ENCODE results near the gene ATP6V0C. TPM values are rescaled to one million over a fixed set of nuclear protein-coding genes. Genes with fewer than 3 reads are reported as not detected.

Gene ATP6V0C
- total and polyA plus RNA-seq, 2 of the 13 experiments (the other 11 are each of a cell fraction or from before 2014, with no cell fraction given), result 10.4 to 20.1 TPM

GRCh38 chr16:2484898-2485508, 28.7 kb upstream of the ATP6V0C start (continued):
- TF ChIP-seq TCF7 (IDR thresholded peaks at IDR 0.05; ENCODE audit: low read depth), result peak; percentile 30; the same call in 1 of the 2 replicates
- TF ChIP-seq DPF2 (CRISPR knock-in tag; IDR thresholded peaks at IDR 0.05; ENCODE audit: borderline replicate concordance, low read depth), result peak; percentile 71; the same call in 1 of the 2 replicates
- 0 out of 2 replicates have a peak, but pooled peaks have one; percentile 27 for TF ChIP-seq MLX (CRISPR knock-in tag; IDR thresholded peaks at IDR 0.05)
- TF ChIP-seq ZNF329 (CRISPR knock-in tag; IDR thresholded peaks at IDR 0.05; ENCODE audit: low read depth), result no peak
- TF ChIP-seq HMGXB4 (CRISPR knock-in tag; IDR thresholded peaks at IDR 0.05; ENCODE audit: borderline replicate concordance in 1 of 2, low read depth in 1 of 2), result 0 out of 4 replicates have a peak, but pooled peaks of 1 of the 2 experiments have one; percentile 53
- peak; percentile 89 for TF ChIP-seq HDAC2 (CRISPR knock-in tag; IDR thresholded peaks at IDR 0.05)
- peak; percentile 64; the same call in 1 of the 2 replicates for TF ChIP-seq ZNF792 (CRISPR knock-in tag; IDR thresholded peaks at IDR 0.05)
- TF ChIP-seq ZBTB44 (CRISPR knock-in tag; IDR thresholded peaks at IDR 0.05), result no peak
- TF ChIP-seq ZNF7 (CRISPR knock-in tag; IDR thresholded peaks at IDR 0.05), result no peak
- TF ChIP-seq EP300 (IDR thresholded peaks at IDR 0.05; ENCODE audit: low read depth in 2 of 2, low read length in 2 of 2), result peak in 1 of 2 experiments; percentile 66; a peak in 1 of 4 replicates
- peak; percentile 54 for TF ChIP-seq EP300 (CRISPR knock-in tag; IDR thresholded peaks at IDR 0.05; ENCODE audit: borderline replicate concordance)
- TF ChIP-seq NR2F2 (IDR thresholded peaks at IDR 0.05; ENCODE audit: borderline replicate concordance, low read depth), result peak; percentile 90
- TF ChIP-seq ZBTB8A (CRISPR knock-in tag; IDR thresholded peaks at IDR 0.05; ENCODE audit: borderline replicate concordance, low read depth), result no peak
- TF ChIP-seq ATF2 (CRISPR knock-in tag; IDR thresholded peaks at IDR 0.05), result peak; percentile 56; the same call in 1 of the 2 replicates
- TF ChIP-seq CENPX (CRISPR knock-in tag; IDR thresholded peaks at IDR 0.05), result no peak
- no peak for TF ChIP-seq CENPBD1 (CRISPR knock-in tag; IDR thresholded peaks at IDR 0.05; ENCODE audit: borderline replicate concordance, low read depth)
- no peak for TF ChIP-seq MAFG (CRISPR knock-in tag; IDR thresholded peaks at IDR 0.05)
- peak; percentile 23; the same call in 1 of the 2 replicates for TF ChIP-seq TFDP1 (CRISPR knock-in tag; IDR thresholded peaks at IDR 0.05; ENCODE audit: borderline replicate concordance)
- no peak for TF ChIP-seq SATB2 (CRISPR knock-in tag; IDR thresholded peaks at IDR 0.05)
- TF ChIP-seq ZNF18 (CRISPR knock-in tag; IDR thresholded peaks at IDR 0.05; ENCODE audit: insufficient replicate concordance), result no peak
